Neural cell (in vitro differentiated cells): ENCODE data around the gene TGFA.

Source experiments
- EP300 ChIP-seq: fragments of 450-650 bp; conservative IDR thresholded peaks from 2 replicates; pipeline ENCODE4 v1.6.1; 2014; ENCODE audit warnings: antibody characterized with exemption, mild to moderate bottlenecking, moderate library complexity; ENCODE audit not compliant: poor library complexity, severe bottlenecking
- EZH2 ChIP-seq: fragments of 200-600, 300-800 bp; shearing (Covaris generic), sonication (generic); IDR thresholded peaks from 2 replicates; pipeline ENCODE4 v1.6.1; 2014; ENCODE audit warnings: antibody characterized with exemption, low read length, borderline replicate concordance, mild to moderate bottlenecking; ENCODE audit not compliant: insufficient read depth, poor library complexity, severe bottlenecking
- MXI1 ChIP-seq: fragments of 450-650 bp; conservative IDR thresholded peaks from 2 replicates; pipeline ENCODE4 v1.6.1; 2014; ENCODE audit warnings: antibody characterized with exemption, mild to moderate bottlenecking; ENCODE audit not compliant: poor library complexity, severe bottlenecking
- POLR2AphosphoS5 ChIP-seq: IDR thresholded peaks from 2 replicates; pipeline ENCODE4 v1.6.1; 2012
- TF ChIP-seq, protein P1 (sequence below): fragments of 450-650 bp; IDR thresholded peaks from 2 replicates; pipeline ENCODE4 v1.5.1; 2014; ENCODE audit warnings: antibody characterized with exemption, mild to moderate bottlenecking, moderate library complexity; ENCODE audit not compliant: poor library complexity, severe bottlenecking

DNA sequence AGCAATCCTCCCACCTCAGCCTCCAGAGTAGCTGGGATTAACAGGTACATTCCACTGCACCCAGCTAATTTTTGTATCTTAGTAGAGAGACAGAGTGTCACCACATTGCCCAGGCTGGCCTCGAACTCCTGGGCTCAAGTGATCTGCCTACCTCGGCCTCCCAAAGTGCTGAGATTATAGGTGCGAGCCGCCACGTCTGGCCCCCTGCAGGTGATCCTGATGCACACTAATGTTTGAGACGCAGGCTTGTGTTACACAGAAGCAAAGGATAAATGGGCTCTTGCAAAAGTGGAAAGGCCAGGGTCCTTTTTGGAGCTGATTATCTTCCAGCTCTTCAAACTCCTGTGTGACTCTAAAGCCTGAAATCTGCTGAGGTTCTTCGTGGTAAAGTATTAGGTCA, 84.2 kb downstream of the TGFA start:
- TF ChIP-seq POLR2AphosphoS5 (no peak), EZH2 (no peak), EP300 (no peak), MXI1 (no peak)
- TF ChIP-seq, protein P1, sequence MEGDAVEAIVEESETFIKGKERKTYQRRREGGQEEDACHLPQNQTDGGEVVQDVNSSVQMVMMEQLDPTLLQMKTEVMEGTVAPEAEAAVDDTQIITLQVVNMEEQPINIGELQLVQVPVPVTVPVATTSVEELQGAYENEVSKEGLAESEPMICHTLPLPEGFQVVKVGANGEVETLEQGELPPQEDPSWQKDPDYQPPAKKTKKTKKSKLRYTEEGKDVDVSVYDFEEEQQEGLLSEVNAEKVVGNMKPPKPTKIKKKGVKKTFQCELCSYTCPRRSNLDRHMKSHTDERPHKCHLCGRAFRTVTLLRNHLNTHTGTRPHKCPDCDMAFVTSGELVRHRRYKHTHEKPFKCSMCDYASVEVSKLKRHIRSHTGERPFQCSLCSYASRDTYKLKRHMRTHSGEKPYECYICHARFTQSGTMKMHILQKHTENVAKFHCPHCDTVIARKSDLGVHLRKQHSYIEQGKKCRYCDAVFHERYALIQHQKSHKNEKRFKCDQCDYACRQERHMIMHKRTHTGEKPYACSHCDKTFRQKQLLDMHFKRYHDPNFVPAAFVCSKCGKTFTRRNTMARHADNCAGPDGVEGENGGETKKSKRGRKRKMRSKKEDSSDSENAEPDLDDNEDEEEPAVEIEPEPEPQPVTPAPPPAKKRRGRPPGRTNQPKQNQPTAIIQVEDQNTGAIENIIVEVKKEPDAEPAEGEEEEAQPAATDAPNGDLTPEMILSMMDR, result no peak
